ENCODE measurements around the gene ABCF1. TPM values are rescaled to one million over a fixed set of nuclear protein-coding genes. Genes with fewer than 3 reads are reported as not detected.

The ABCF1 gene
- total RNA-seq, 1 experiment from 2014 or later = 94.9 TPM

GRCh38 chr6:30554404-30554803 lies 16.8 kb upstream of the ABCF1 start:
- intact Hi-C loops (cut with micrococcal nuclease; ENCODE audit: unreplicated experiment) (no loop called here), in situ Hi-C loops (cut with HindIII; ENCODE audit: low pct_unique_long_range_greater_than_20kb, low sequenced_read_pairs) (no loop called here)
- peaks cover 8% of the 10 kb centered on the region for H3K36me3 ChIP-seq (ENCODE audit: control insufficient read depth, insufficient read depth, low read length)
- H3K4me3 ChIP-seq (ENCODE audit: low read depth in 2 of 2, low read length in 2 of 2) = peak overlapping the region in 1 of 2 experiments; percentile 80; a peak in 2 of 4 replicates
- BruUV-seq (replicated peaks) = no TSS peak
- H3K4me1 ChIP-seq (ENCODE audit: control insufficient read depth, insufficient read depth, low read length) = peaks cover 9% of the 10 kb centered on the region; the same call in 1 of the 2 replicates
- no peak for ATAC-seq
- H3K27me3 ChIP-seq (ENCODE audit: control insufficient read depth, insufficient read depth, low read length) = no peaks in the 10 kb centered on the region
- TF ChIP-seq REST (IDR thresholded peaks at IDR 0.05; ENCODE audit: insufficient read depth in 1 of 2, low read depth in 2 of 2, low read length in 1 of 2) = no peak
- no peak for TF ChIP-seq CTCF (IDR thresholded peaks at IDR 0.05)
- no peak for TF ChIP-seq POLR2AphosphoS5 (IDR thresholded peaks at IDR 0.05; ENCODE audit: low read depth, low read length)
- no peak for TF ChIP-seq TCF7L2 (IDR thresholded peaks at IDR 0.05; ENCODE audit: low read depth, low read length)
- no peaks in the 10 kb centered on the region for H3K9me3 ChIP-seq (ENCODE audit: control insufficient read depth, insufficient read depth, low read depth, low read length)
- CTCF ChIA-PET = interaction anchor here (1.0 to 1.1 kb wide), 3 partner anchors 9 to 22 kb away, joined by 4 read pairs; no protein-coding TSS in a partner anchor
- no peak for DNase-seq (ENCODE audit: low read depth, low spot score)
- H3K27ac ChIP-seq (ENCODE audit: low read length) = no peak overlapping the region; the same call in 1 of the 2 replicates
- POLR2A ChIA-PET = no interaction called here

DNA sequence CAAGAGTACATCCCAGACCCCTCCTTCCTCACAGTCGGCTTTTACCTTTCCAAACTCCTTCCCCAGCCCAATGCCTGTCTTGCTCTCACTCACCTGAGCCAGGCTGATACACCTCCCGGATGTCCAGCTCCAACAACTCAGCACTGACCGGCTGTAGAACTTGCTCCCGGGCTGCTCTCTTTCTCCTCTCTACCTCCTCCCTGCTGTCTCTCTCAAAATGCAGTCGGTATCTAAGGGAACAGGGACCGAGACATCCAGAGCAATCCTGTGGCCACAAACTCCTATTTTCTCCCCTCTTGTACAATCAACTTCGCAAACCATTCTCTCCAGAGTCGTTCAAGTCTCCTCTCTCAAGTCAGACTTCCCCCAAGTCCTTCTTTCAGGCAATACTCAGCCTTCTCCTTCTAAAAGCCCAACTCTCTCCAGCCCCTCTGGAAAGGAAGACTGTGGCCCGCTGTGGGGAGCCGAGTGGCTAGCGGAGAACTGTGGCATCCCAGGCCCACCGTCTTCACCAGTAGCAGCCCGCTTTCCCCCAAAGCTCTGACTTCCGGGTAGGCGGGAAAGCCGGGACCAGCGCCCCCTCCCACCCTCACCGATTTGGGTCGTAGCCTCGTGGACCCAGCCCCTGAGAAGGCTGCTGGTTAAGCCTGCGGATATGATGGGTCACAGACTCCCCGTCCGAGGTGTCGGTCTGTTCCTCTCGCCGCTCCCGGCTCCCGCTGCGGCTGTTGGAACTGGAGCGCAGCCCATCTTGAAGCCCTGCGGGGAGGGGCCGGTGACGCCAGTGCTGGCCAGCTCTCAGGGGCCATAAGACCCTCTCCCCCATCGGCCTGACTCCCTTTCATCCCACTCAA lies 16.1 kb upstream of the ABCF1 start:
- ChIA-PET POLR2A (interaction anchor here (0.5 to 0.6 kb wide), 2 partner anchors 17 to 41 kb away, joined by 4 to 7 read pairs; no protein-coding TSS in a partner anchor), CTCF (interaction anchor here (1.0 to 1.1 kb wide), 2 partner anchors 10 to 23 kb away, joined by 4 read pairs; no protein-coding TSS in a partner anchor)
- in situ Hi-C loops (cut with HindIII; ENCODE audit: low pct_unique_long_range_greater_than_20kb, low sequenced_read_pairs) = no loop called here
- Histone ChIP-seq H3K27ac (ENCODE audit: low read length) (peak overlapping the region; percentile 98), H3K4me3 (ENCODE audit: low read depth in 2 of 2, low read length in 2 of 2) (peak overlapping the region; percentile 80 to 100), H3K4me1 (ENCODE audit: control insufficient read depth, insufficient read depth, low read length) (peaks cover 9% of the 10 kb centered on the region; the same call in 1 of the 2 replicates), H3K9me3 (ENCODE audit: control insufficient read depth, insufficient read depth, low read depth, low read length) (no peaks in the 10 kb centered on the region), H3K27me3 (ENCODE audit: control insufficient read depth, insufficient read depth, low read length) (no peaks in the 10 kb centered on the region), H3K36me3 (ENCODE audit: control insufficient read depth, insufficient read depth, low read length) (peaks cover 8% of the 10 kb centered on the region)
- BruUV-seq (replicated peaks) = no TSS peak
- intact Hi-C loops (cut with micrococcal nuclease; ENCODE audit: unreplicated experiment) = no loop called here
- TF ChIP-seq TCF7L2 (IDR thresholded peaks at IDR 0.05; ENCODE audit: low read depth, low read length) (no peak), SIN3A (IDR thresholded peaks at IDR 0.05; ENCODE audit: borderline replicate concordance, insufficient read depth, low read depth, low read length) (no peak), REST (IDR thresholded peaks at IDR 0.05; ENCODE audit: insufficient read depth in 1 of 2, low read depth in 2 of 2, low read length in 1 of 2) (no peak), POLR2AphosphoS5 (IDR thresholded peaks at IDR 0.05; ENCODE audit: low read depth, low read length) (no peak)
- DNase-seq (ENCODE audit: low read depth, low spot score) (no peak), ATAC-seq (no peak)
